DOHH2 (cell line): ENCODE results near the gene SMARCA5.

Experiments used
- CTCF ChIP-seq: fragments of 200-600 bp; sonication (generic); IDR thresholded peaks from one replicate; pipeline ENCODE4 v1.5.1; 2014; ENCODE audit warnings: antibody characterized with exemption, mild to moderate bottlenecking, low read depth, low read length; ENCODE audit not compliant: poor library complexity, severe bottlenecking
- EZH2phosphoT487 ChIP-seq: fragments of 200-600 bp; sonication (generic); IDR thresholded peaks from 2 replicates; pipeline ENCODE4 v1.6.1; 2017; ENCODE audit warnings: borderline replicate concordance, mild to moderate bottlenecking, antibody characterized with exemption, low read length, moderate library complexity, mixed read lengths

GRCh38 chr4:143587703-143588102 is 74.2 kb downstream of the SMARCA5 start:
- peak; percentile 10 for TF ChIP-seq CTCF
- no peak for TF ChIP-seq EZH2phosphoT487
